Osteocyte (in vitro differentiated cells): Measurements from ENCODE around the gene MEIOB. TPM values are rescaled to one million over a fixed set of nuclear protein-coding genes. Genes with fewer than 3 reads are reported as not detected.

Experiments
- DNase-seq: peaks from one replicate; pipeline ENCODE4 v3.0.0; 2021; ENCODE audit warnings: mixed read lengths; ENCODE audit not compliant: unreplicated experiment; ENCODE audit errors: extremely low spot score
- H3K27ac Mint-ChIP-seq: one replicate; pipeline ENCODE4 v1.8.0; 2021; ENCODE audit warnings: mild to moderate bottlenecking, mixed read lengths; ENCODE audit not compliant: unreplicated experiment
- H3K27me3 Mint-ChIP-seq: one replicate; pipeline ENCODE4 v1.8.0; 2021; ENCODE audit warnings: mixed read lengths; ENCODE audit not compliant: unreplicated experiment
- H3K36me3 Mint-ChIP-seq: one replicate; pipeline ENCODE4 v1.8.0; 2021; ENCODE audit warnings: mixed read lengths; ENCODE audit not compliant: unreplicated experiment
- H3K4me1 Mint-ChIP-seq: one replicate; pipeline ENCODE4 v1.8.0; 2021; ENCODE audit warnings: mixed read lengths; ENCODE audit not compliant: unreplicated experiment
- H3K4me3 Mint-ChIP-seq: one replicate; pipeline ENCODE4 v1.8.0; 2021; ENCODE audit warnings: mild to moderate bottlenecking, moderate library complexity, mixed read lengths; ENCODE audit not compliant: unreplicated experiment
- H3K9me3 Mint-ChIP-seq: one replicate; pipeline ENCODE4 v1.8.0; 2021; ENCODE audit warnings: mixed read lengths; ENCODE audit not compliant: unreplicated experiment
- CTCF ChIP-seq: fragments of 200-600 bp; sonication (generic); IDR thresholded peaks from 2 replicates; pipeline ENCODE4 v1.5.0; 2021; ENCODE audit warnings: antibody characterized with exemption, mild to moderate bottlenecking, moderate library complexity
- total RNA-seq: library from RNA; stranded (reverse); gene quantifications from 2 replicates; pipeline ENCODE4 v1.2.1, GENCODE V29; 2021

Gene MEIOB
- total RNA-seq, 1 donor from 2014 or later: 1.2 TPM

- Mint-ChIP-seq H3K36me3 (peaks cover 4% of the 10 kb centered on the region), H3K4me3 (no peak overlapping the region), H3K4me1 (no peaks in the 10 kb centered on the region), H3K9me3 (peaks cover 4% of the 10 kb centered on the region), H3K27ac (no peak overlapping the region), H3K27me3 (no peaks in the 10 kb centered on the region)
- no peak for DNase-seq
- TF ChIP-seq CTCF: no peak
Observed at GRCh38 chr16:1794908-1795666, 76.9 kb downstream of the MEIOB start.

GRCh38 chr16:1794221-1794871 lies 77.6 kb downstream of the MEIOB start:
- Mint-ChIP-seq H3K27me3 (no peaks in the 10 kb centered on the region), H3K4me1 (no peaks in the 10 kb centered on the region), H3K27ac (no peak overlapping the region), H3K36me3 (peaks cover 4% of the 10 kb centered on the region), H3K9me3 (peaks cover 4% of the 10 kb centered on the region), H3K4me3 (no peak overlapping the region)
- no peak for DNase-seq
- no peak for TF ChIP-seq CTCF

- H3K27ac Mint-ChIP-seq: no peak within 1 kb of the TSS
- no peaks in the 10 kb centered on the region for H3K9me3 Mint-ChIP-seq
- H3K4me3 Mint-ChIP-seq: no peak within 1 kb of the TSS
- peaks cover 7% of the 10 kb centered on the region for H3K36me3 Mint-ChIP-seq
- no peak for TF ChIP-seq CTCF
- DNase-seq: peak; percentile 84
- no peaks in the 10 kb centered on the region for H3K4me1 Mint-ChIP-seq
- no peaks in the 10 kb centered on the region for H3K27me3 Mint-ChIP-seq
Observed at GRCh38 chr16:1793578-1794220, 78.3 kb downstream of the MEIOB start, which contains the start of gene IGFALS. Gene IGFALS (minus strand): TSS chr16:1793705. CDS start chr16:1793652, 53 bp downstream.

- Mint-ChIP-seq H3K4me1 (no peaks in the 10 kb centered on the region), H3K27me3 (no peaks in the 10 kb centered on the region), H3K36me3 (peaks cover 7% of the 10 kb centered on the region), H3K27ac (no peak overlapping the region), H3K4me3 (no peak overlapping the region), H3K9me3 (no peaks in the 10 kb centered on the region)
- peak; percentile 82 for DNase-seq
- TF ChIP-seq CTCF: no peak
Observed at GRCh38 chr16:1792836-1793577, 79.0 kb downstream of the MEIOB start.
